Right lobe of liver (tissue), 4 donors: ENCODE data around the gene CDKL1.
"Not testable (repeated sequence)": the region's sequence is repeated elsewhere in the genome, so short reads cannot be mapped to it uniquely, and the experiment has no call there.

Source experiments
- CTCF ChIP-seq, 4 donors: fragments of 200-600 bp in 3 of 4; fragments of 450-650 bp in 1 of 4; IDR thresholded peaks; one replicate each; pipeline versions ENCODE4 v1.5.1 to v1.8.0; 2016 to 2022; ENCODE audit warnings: antibody characterized with exemption in 4 of 4, mild to moderate bottlenecking in 2 of 4
- POLR2A ChIP-seq: fragments of 450-650 bp; IDR thresholded peaks from one replicate; pipeline ENCODE4 v1.6.1; 2017; ENCODE audit warnings: antibody characterized with exemption, mild to moderate bottlenecking
- donor health status: DM: no; HTN: no; CAD: no.
- donor health status: DM: no; HTN: no; CAD: no.
- donor health status: DM: no; HTN: yes; CAD: no.

DNA sequence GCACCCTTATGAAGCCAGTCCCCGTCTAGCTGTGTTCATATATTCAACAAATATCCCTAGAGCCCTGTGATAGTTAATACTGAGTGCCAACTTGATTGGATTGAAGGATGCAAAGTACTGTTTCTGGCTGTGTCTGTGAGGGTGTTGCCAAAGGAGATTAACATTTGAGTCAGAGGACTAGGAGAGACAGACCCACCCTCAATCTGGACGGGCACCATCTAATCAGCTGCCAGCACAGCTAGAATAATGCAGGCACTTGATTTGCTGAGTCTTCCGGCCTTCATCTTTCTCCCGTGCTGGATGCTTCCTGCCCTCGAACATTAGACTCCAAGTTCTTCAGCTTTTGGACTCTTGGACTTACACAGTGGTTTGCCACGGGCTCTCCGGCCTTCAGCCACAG lies 31.1 kb downstream of the CDKL1 start:
- TF ChIP-seq CTCF (IDR thresholded peaks at IDR 0.05); POLR2A: not testable (repeated sequence)
